ENCODE data around the gene MORF4L1. TPM values are rescaled to one million over a fixed set of nuclear protein-coding genes. Genes with fewer than 3 reads are reported as not detected.
"Not testable (repeated sequence)": the region's sequence is repeated elsewhere in the genome, so short reads cannot be mapped to it uniquely, and the experiment has no call there.

MORF4L1 gene
- total and polyA plus RNA-seq, 4 donors, result 124 to 433 (median 267) TPM

DNA sequence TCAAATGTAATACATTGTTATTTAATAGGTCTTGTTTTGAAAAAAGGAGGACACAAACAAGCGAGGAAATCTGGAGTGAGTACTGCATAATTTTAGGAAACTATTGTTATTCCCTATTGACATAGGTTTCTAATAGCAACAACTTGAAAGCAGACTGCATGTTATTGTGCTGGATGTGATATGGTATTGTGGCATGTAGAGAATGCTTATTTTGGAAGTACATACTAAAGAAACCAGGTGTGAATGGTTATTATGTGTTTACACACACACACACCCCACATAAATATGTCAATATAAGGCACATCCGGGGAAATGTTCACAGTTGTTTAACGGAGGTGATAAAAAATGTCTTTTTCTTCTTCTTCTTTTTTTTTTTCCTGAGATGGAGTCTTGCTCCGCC, 5.9 kb upstream of the MORF4L1 start:
- H3K4me1 ChIP-seq (ENCODE audit: control insufficient read depth in 5 of 5, insufficient read depth in 5 of 5, low read length in 5 of 5), result no peaks in the 10 kb centered on the region
- WGBS, 2 donors, result 79 to 85% methylated on average over 4 of the region's 4 CpGs

DNA sequence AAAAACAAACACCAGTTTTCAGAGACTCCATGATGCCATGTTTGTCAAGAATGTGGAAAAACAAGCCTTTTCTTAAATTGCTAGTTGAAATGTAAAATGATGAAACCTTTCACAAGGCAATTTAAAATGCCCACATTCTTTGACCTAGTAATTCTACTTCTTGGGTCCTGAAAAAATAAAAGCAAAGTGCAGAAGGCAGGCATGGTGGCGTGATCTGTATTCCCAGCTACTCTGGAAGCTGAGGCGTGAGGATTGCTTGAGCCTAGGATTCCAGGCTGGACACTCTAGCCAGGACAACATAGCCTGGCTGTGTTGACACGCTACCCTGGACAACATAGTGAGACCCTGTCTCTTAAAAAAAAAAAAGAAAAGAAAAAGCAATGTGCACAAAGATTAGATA, 4.3 kb upstream of the MORF4L1 start:
- Histone ChIP-seq H3K4me3 (no peak overlapping the region), H3K4me1 (ENCODE audit: control insufficient read depth in 5 of 5, insufficient read depth in 5 of 5, low read length in 5 of 5) (peaks cover 0 to 3% (median 0%) of the 10 kb centered on the region in 5 donors), H3K9me3 (ENCODE audit: control insufficient read depth in 4 of 4, insufficient read depth in 3 of 4, low read length in 3 of 4) (no peaks in the 10 kb centered on the region), H3K9ac (ENCODE audit: insufficient read depth in 1 of 2, low read length in 2 of 2) (no peak overlapping the region), H3K27ac (ENCODE audit: low read depth in 1 of 2, low read length in 1 of 2) (no peak overlapping the region), H3K27me3 (ENCODE audit: control insufficient read depth in 3 of 3, insufficient read depth in 3 of 3, low read length in 2 of 3) (no peaks in the 10 kb centered on the region), H3K36me3 (ENCODE audit: control insufficient read depth in 4 of 4, insufficient read depth in 4 of 4, low read length in 4 of 4) (peaks cover 0 to 5% (median 0%) of the 10 kb centered on the region in 4 donors)
- 94 to 99% methylated on average over 3 of the region's 3 CpGs for WGBS, 2 donors
- TF ChIP-seq CTCF (IDR thresholded peaks at IDR 0.05; ENCODE audit: control extremely low read depth, extremely low read depth), result no peak
- ATAC-seq (ENCODE audit: insufficient read depth, low FRiP score) (no peak), DNase-seq (no peak)

More for the DNA sequence above, 5.9 kb upstream of the MORF4L1 start:
- Histone ChIP-seq H3K9ac (ENCODE audit: insufficient read depth in 1 of 2, low read length in 2 of 2) (no peak overlapping the region), H3K27me3 (ENCODE audit: control insufficient read depth in 3 of 3, insufficient read depth in 3 of 3, low read length in 2 of 3) (no peaks in the 10 kb centered on the region), H3K27ac (ENCODE audit: low read depth in 1 of 2, low read length in 1 of 2) (no peak overlapping the region), H3K9me3 (ENCODE audit: control insufficient read depth in 4 of 4, insufficient read depth in 3 of 4, low read length in 3 of 4) (no peaks in the 10 kb centered on the region), H3K4me3 (no peak overlapping the region), H3K36me3 (ENCODE audit: control insufficient read depth in 4 of 4, insufficient read depth in 4 of 4, low read length in 4 of 4) (no peaks in the 10 kb centered on the region)
- no peak for ATAC-seq (ENCODE audit: insufficient read depth, low FRiP score)
- no peak for DNase-seq
- TF ChIP-seq CTCF (IDR thresholded peaks at IDR 0.05; ENCODE audit: control extremely low read depth, extremely low read depth), result no peak

DNA sequence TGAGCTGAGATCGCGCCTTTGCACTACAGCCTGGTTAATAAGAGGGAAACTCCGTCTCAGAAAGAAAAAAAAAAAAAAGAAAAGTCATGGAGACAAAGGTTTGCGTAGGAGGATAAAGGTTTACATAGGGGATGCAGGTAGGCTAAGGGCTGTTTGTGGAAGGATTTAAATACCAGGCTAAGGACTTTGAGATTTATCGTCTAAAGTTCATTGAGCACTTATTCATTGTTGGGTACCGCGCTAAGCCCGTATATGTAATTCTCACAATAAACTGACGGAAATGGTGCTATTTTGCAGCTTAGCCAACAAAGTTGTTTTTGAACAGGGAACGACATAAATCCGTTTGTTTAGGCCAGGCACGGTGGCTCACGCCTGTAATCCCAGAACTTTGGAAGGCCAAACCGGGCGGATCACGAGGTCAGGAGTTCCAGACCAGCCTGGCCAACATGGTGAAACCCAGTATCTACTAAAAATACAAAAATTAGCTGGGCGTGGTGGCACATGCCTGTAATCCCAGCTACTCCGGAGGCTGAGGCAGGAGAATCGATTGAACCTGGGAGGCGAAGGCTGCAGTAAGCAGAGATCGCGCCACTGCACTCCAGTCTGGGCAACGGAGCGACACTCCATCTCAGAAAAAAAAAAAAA, 1.1 kb upstream of the MORF4L1 start:
- H3K27ac ChIP-seq (ENCODE audit: low read depth in 1 of 2, low read length in 1 of 2); H3K4me3 ChIP-seq; H3K36me3 ChIP-seq (ENCODE audit: control insufficient read depth in 4 of 4, insufficient read depth in 4 of 4, low read length in 4 of 4); H3K9me3 ChIP-seq (ENCODE audit: control insufficient read depth in 4 of 4, insufficient read depth in 3 of 4, low read length in 3 of 4); ATAC-seq (ENCODE audit: insufficient read depth, low FRiP score); H3K27me3 ChIP-seq (ENCODE audit: control insufficient read depth in 3 of 3, insufficient read depth in 3 of 3, low read length in 2 of 3): not testable (repeated sequence)
- DNase-seq, result peak in 1 of 3 donors; percentile 10
- peak overlapping the region in 1 of 2 donors; percentile 94 for H3K9ac ChIP-seq (ENCODE audit: insufficient read depth in 1 of 2, low read length in 2 of 2)
- 88 to 91% methylated on average over 24 of the region's 24 CpGs for WGBS, 2 donors
- H3K4me1 ChIP-seq (ENCODE audit: control insufficient read depth in 5 of 5, insufficient read depth in 5 of 5, low read length in 5 of 5), result peaks cover 0 to 24% (median 2%) of the 10 kb centered on the region in 5 donors

- Histone ChIP-seq H3K9me3 (ENCODE audit: control insufficient read depth in 4 of 4, insufficient read depth in 3 of 4, low read length in 3 of 4) (no peaks in the 10 kb centered on the region), H3K27ac (ENCODE audit: low read depth in 1 of 2, low read length in 1 of 2) (peak overlapping the region; percentile 98 to 99), H3K9ac (ENCODE audit: insufficient read depth in 1 of 2, low read length in 2 of 2) (peak overlapping the region; percentile 98 to 100), H3K36me3 (ENCODE audit: control insufficient read depth in 4 of 4, insufficient read depth in 4 of 4, low read length in 4 of 4) (peaks cover 0 to 5% (median 0%) of the 10 kb centered on the region in 4 donors), H3K4me1 (ENCODE audit: control insufficient read depth in 5 of 5, insufficient read depth in 5 of 5, low read length in 5 of 5) (peaks cover under 1 to 36% (median 6%) of the 10 kb centered on the region in 5 donors), H3K4me3 (peak overlapping the region; percentile 73), H3K27me3 (ENCODE audit: control insufficient read depth in 3 of 3, insufficient read depth in 3 of 3, low read length in 2 of 3) (no peaks in the 10 kb centered on the region)
- ATAC-seq (ENCODE audit: insufficient read depth, low FRiP score) (peak; percentile 64), DNase-seq (peak; percentile 94 to 95 (median 94))
- WGBS, 2 donors, result 0% methylated on average over 75 of the region's 75 CpGs
- no peak for TF ChIP-seq CTCF (IDR thresholded peaks at IDR 0.05; ENCODE audit: control extremely low read depth, extremely low read depth)
These were observed 492 bp downstream of the MORF4L1 start for GRCh38 chr15:78872972-78873792.

All from lung (tissue), 12 donors.